Measurements from ENCODE around the gene SMARCE1. TPM values are rescaled to one million over a fixed set of nuclear protein-coding genes. Genes with fewer than 3 reads are reported as not detected.

The SMARCE1 gene
- total and polyA plus RNA-seq, 2 experiments from 2014 or later: 99.9 to 103 TPM

DNA sequence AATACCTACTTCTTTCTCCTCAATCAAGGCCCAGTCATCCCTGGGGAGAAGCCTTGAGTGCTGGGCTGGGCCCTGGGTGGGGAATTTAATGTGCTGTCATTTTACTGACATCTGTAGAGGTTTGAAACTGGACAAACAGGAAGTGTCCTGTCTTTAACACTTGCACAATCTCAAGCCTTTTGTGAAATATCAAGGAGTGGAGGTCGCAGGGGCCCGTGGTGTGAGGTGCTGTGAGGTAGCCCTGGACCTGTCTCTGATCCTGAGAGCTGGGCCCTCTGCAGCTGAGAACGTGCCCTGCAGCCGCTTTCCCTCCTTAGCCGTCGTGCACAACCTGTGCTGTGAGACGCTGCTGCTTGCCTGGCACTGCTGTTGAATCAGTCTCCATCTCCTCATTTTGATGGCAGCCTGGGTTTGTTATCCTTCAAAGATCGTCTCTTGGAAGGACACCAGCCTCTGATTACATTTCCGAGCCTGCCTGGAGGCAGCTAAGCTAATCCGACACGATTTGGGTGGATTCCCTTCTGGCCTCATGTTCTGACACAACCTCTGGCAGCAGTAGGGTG, 29.9 kb downstream of the SMARCE1 start:
- Histone ChIP-seq H3K9me2 (replicated peaks; ENCODE audit: insufficient read depth) (no peaks in the 10 kb centered on the region), H3K4me3 (no peak overlapping the region), H3K4me1 (ENCODE audit: insufficient read depth) (peaks cover 22% of the 10 kb centered on the region), H3K9me3 (ENCODE audit: low read depth) (no peaks in the 10 kb centered on the region), H3K27me3 (peaks cover 4% of the 10 kb centered on the region), H2AFZ (no peak overlapping the region), H3K36me3 (replicated peaks; ENCODE audit: insufficient read depth, low read depth) (no peaks in the 10 kb centered on the region), H4K20me1 (ENCODE audit: insufficient read depth, poor library complexity, severe bottlenecking) (no peaks in the 10 kb centered on the region), H3K27ac (no peak overlapping the region), H3K79me2 (no peaks in the 10 kb centered on the region), H3K4me2 (no peak overlapping the region)
- TF ChIP-seq EZH2phosphoT487 (IDR thresholded peaks at IDR 0.05; ENCODE audit: low read depth, severe bottlenecking, unreplicated experiment) (no peak), EZH2 (IDR thresholded peaks at IDR 0.05; ENCODE audit: borderline replicate concordance) (no peak)
- TF ChIP-seq, protein P1, sequence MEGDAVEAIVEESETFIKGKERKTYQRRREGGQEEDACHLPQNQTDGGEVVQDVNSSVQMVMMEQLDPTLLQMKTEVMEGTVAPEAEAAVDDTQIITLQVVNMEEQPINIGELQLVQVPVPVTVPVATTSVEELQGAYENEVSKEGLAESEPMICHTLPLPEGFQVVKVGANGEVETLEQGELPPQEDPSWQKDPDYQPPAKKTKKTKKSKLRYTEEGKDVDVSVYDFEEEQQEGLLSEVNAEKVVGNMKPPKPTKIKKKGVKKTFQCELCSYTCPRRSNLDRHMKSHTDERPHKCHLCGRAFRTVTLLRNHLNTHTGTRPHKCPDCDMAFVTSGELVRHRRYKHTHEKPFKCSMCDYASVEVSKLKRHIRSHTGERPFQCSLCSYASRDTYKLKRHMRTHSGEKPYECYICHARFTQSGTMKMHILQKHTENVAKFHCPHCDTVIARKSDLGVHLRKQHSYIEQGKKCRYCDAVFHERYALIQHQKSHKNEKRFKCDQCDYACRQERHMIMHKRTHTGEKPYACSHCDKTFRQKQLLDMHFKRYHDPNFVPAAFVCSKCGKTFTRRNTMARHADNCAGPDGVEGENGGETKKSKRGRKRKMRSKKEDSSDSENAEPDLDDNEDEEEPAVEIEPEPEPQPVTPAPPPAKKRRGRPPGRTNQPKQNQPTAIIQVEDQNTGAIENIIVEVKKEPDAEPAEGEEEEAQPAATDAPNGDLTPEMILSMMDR (IDR thresholded peaks at IDR 0.05; ENCODE audit: poor library complexity): no peak
- DNase-seq (ENCODE audit: low spot score): no peak
- 67% methylated on average over 11 of the region's 11 CpGs for WGBS (ENCODE audit: low lambda C conversion rate, missing lambda C conversion rate)

DNA sequence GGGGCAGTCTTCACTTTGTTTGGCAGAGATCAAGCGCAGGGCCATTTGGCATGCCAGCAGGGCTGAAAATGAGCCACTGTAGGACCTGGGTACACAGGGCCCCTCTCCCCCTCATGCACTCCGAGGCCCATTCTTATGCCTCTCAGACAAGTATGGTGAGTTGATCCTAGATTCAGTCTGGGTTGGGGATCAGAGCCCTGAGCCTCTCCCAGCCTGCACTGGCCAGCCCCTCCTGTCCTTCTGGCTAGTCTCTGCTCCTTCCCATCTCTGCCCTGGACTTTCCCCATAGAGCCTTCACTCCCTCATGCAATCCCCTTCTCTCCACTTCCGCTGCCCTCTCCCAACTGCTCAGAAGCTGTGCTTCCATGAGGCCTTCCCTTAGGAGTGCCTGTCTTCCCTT, 31.0 kb downstream of the SMARCE1 start:
- 88% methylated on average over 3 of the region's 3 CpGs for WGBS (ENCODE audit: low lambda C conversion rate, missing lambda C conversion rate)
- H3K27me3 ChIP-seq: no peaks in the 10 kb centered on the region
- H3K27ac ChIP-seq: no peak overlapping the region

DNA sequence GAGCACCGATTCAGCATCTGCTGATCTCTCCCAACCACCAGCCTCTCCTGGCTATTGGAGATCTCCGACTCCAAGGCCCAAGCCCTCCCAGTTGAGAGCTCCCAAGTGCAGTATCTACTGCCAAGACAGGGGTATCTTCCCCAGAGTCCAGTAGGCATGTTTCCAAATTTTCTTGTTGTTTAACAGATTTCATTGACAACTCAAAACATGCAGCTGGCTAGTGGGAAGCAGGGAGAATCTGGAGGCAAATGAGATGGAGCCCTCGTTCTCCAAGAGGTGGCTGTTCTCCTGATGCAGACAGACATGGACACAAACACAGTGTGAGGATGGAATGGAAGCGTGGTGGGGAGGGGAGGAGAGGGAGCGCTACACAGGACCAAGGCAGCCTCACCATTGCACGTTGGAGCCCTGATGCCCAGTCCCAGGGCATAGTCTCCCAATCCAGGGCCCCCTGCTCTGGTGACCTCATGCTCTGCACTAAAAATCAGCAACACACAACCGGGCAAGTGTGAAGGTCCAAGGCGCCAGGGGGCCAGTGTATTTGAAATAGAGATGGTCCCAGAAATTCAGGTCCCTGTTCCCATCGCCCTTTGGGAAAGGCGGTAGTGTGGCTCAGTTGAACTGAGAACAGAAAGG, 31.7 kb downstream of the SMARCE1 start:
- no peak for TF ChIP-seq EZH2 (IDR thresholded peaks at IDR 0.05; ENCODE audit: borderline replicate concordance)
- Histone ChIP-seq H3K9me2 (replicated peaks; ENCODE audit: insufficient read depth) (no peaks in the 10 kb centered on the region), H3K4me3 (no peak overlapping the region), H3K4me2 (no peak overlapping the region), H3K27me3 (no peaks in the 10 kb centered on the region), H3K36me3 (replicated peaks; ENCODE audit: insufficient read depth, low read depth) (no peaks in the 10 kb centered on the region), H3K27ac (no peak overlapping the region), H3K9me3 (ENCODE audit: low read depth) (no peaks in the 10 kb centered on the region), H3K4me1 (ENCODE audit: insufficient read depth) (peaks cover 18% of the 10 kb centered on the region), H2AFZ (no peak overlapping the region), H4K20me1 (ENCODE audit: insufficient read depth, poor library complexity, severe bottlenecking) (no peaks in the 10 kb centered on the region), H3K79me2 (no peaks in the 10 kb centered on the region)
- DNase-seq (ENCODE audit: low spot score): no peak
- WGBS (ENCODE audit: low lambda C conversion rate, missing lambda C conversion rate): 76% methylated on average over 10 of the region's 10 CpGs

More for the DNA sequence above, 31.0 kb downstream of the SMARCE1 start:
- DNase-seq (ENCODE audit: low spot score): no peak
- Histone ChIP-seq H3K4me1 (ENCODE audit: insufficient read depth) (peaks cover 19% of the 10 kb centered on the region), H2AFZ (no peak overlapping the region), H3K79me2 (no peaks in the 10 kb centered on the region), H4K20me1 (ENCODE audit: insufficient read depth, poor library complexity, severe bottlenecking) (no peaks in the 10 kb centered on the region), H3K4me3 (no peak overlapping the region), H3K9me3 (ENCODE audit: low read depth) (no peaks in the 10 kb centered on the region), H3K4me2 (no peak overlapping the region), H3K36me3 (replicated peaks; ENCODE audit: insufficient read depth, low read depth) (no peaks in the 10 kb centered on the region), H3K9me2 (replicated peaks; ENCODE audit: insufficient read depth) (no peaks in the 10 kb centered on the region)
- TF ChIP-seq, protein P1 (IDR thresholded peaks at IDR 0.05; ENCODE audit: poor library complexity): no peak
- TF ChIP-seq EZH2 (IDR thresholded peaks at IDR 0.05; ENCODE audit: borderline replicate concordance): no peak
- TF ChIP-seq EZH2phosphoT487 (IDR thresholded peaks at IDR 0.05; ENCODE audit: low read depth, severe bottlenecking, unreplicated experiment): no peak

DNA sequence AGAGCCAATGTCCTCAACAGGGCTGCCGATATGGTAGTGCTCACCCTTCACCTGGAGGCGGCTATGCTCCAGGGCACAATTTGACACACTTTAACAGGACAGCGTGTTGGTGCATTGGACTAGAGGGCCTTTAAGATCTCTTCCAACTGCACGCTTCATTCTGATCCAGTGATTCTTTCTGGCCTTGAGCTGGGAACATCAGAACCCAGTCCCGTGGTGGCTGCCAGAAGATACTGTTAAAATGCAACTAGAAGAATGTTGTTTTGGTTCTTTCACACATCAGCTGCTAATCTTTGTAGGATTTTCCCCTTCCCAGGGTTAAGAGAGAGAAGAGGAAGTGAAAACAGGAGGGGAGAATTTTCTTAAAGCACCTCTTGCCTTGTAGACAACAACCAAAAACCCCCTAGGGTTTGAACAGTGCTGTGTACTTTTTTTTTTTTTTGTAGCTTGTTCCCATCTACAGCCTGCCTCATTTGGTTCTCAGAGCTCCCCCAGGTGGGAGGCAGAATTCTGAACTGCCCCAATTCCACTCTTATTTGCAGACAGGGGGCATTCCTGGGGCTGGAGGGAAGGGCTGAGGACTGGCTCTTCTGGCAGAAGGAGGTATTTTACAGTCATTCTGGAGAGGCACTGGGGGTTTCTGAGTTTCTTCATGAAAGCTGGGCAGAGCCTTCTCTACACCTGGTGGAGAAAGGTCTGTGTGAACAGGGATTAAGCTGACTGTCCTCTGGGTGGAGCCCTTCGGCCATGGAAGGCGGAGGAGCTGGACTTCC, 32.4 kb downstream of the SMARCE1 start:
- Histone ChIP-seq H3K4me3 (no peak overlapping the region), H3K9me2 (replicated peaks; ENCODE audit: insufficient read depth) (no peaks in the 10 kb centered on the region), H2AFZ (no peak overlapping the region), H4K20me1 (ENCODE audit: insufficient read depth, poor library complexity, severe bottlenecking) (no peaks in the 10 kb centered on the region), H3K4me2 (no peak overlapping the region), H3K9me3 (ENCODE audit: low read depth) (no peaks in the 10 kb centered on the region), H3K27ac (no peak overlapping the region), H3K27me3 (no peaks in the 10 kb centered on the region), H3K79me2 (no peaks in the 10 kb centered on the region), H3K36me3 (replicated peaks; ENCODE audit: insufficient read depth, low read depth) (no peaks in the 10 kb centered on the region), H3K4me1 (ENCODE audit: insufficient read depth) (peaks cover 12% of the 10 kb centered on the region)
- peak; percentile 79 for DNase-seq (ENCODE audit: low spot score)
- TF ChIP-seq EZH2 (IDR thresholded peaks at IDR 0.05; ENCODE audit: borderline replicate concordance): no peak
- TF ChIP-seq, protein P1 (IDR thresholded peaks at IDR 0.05; ENCODE audit: poor library complexity): peak; percentile 60
- 58% methylated on average over 7 of the region's 7 CpGs for WGBS (ENCODE audit: low lambda C conversion rate, missing lambda C conversion rate)

All from hepatocyte (in vitro differentiated cells).